Fibroblast of lung (primary cell): Measurements from ENCODE around the gene PALLD.

ENCODE experiments used
- EZH2 ChIP-seq: IDR thresholded peaks from 2 replicates; pipeline ENCODE4 v1.5.1; 2012; ENCODE audit warnings: low read length, control low read depth, mild to moderate bottlenecking; ENCODE audit errors: missing control alignments
- TF ChIP-seq, protein P1 (sequence below), 2 donors: IDR thresholded peaks in 1 of 2; conservative IDR thresholded peaks in 1 of 2; 1 replicate in 1 of 2; 2 replicates in 1 of 2; pipeline ENCODE4 v1.5.1; 2011 to 2012; ENCODE audit warnings: low read length in 2 of 2, control low read depth in 1 of 2, inconsistent platforms in 1 of 2, low read depth in 1 of 2, mild to moderate bottlenecking in 1 of 2

- TF ChIP-seq, protein P1, sequence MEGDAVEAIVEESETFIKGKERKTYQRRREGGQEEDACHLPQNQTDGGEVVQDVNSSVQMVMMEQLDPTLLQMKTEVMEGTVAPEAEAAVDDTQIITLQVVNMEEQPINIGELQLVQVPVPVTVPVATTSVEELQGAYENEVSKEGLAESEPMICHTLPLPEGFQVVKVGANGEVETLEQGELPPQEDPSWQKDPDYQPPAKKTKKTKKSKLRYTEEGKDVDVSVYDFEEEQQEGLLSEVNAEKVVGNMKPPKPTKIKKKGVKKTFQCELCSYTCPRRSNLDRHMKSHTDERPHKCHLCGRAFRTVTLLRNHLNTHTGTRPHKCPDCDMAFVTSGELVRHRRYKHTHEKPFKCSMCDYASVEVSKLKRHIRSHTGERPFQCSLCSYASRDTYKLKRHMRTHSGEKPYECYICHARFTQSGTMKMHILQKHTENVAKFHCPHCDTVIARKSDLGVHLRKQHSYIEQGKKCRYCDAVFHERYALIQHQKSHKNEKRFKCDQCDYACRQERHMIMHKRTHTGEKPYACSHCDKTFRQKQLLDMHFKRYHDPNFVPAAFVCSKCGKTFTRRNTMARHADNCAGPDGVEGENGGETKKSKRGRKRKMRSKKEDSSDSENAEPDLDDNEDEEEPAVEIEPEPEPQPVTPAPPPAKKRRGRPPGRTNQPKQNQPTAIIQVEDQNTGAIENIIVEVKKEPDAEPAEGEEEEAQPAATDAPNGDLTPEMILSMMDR (conservative IDR thresholded peaks at IDR 0.05 in 1 of 2, IDR thresholded peaks at IDR 0.05 in 1 of 2; ENCODE audit: low read depth in 1 of 2, low read length in 2 of 2): no peak
- TF ChIP-seq EZH2: no peak
Observed at GRCh38 chr4:168537086-168537485, 40.2 kb downstream of the PALLD start.
